Adrenal gland (tissue), 12 donors: Measurements from ENCODE around the gene GRIN2B. TPM values are rescaled to one million over a fixed set of nuclear protein-coding genes. Genes with fewer than 3 reads are reported as not detected.

Experiments
- DNase-seq, 7 donors: peaks; one replicate each; pipeline ENCODE4 v3.0.0-alpha.2; 2019 to 2020
- H3K27ac ChIP-seq, 5 donors: fragments of 200-600 bp; sonication (generic) in 4 of 5; 1 replicate in 3 of 5; 2 replicates in 2 of 5; pipeline versions ENCODE4 v1.5.1 to v1.8.0; 2016 to 2020; ENCODE audit warnings: mild to moderate bottlenecking in 1 of 5
- H3K27me3 ChIP-seq: fragments of 200-600 bp; 2 replicates; pipeline ENCODE4 v1.8.0; 2021
- H3K36me3 ChIP-seq, 2 donors: fragments of 200-600 bp; replicated peaks in 1 of 2; 1 replicate in 1 of 2; 2 replicates in 1 of 2; pipeline versions ENCODE4 v1.5.1 to v1.8.0; 2018 to 2022
- H3K4me1 ChIP-seq, 2 donors: fragments of 200-600 bp; replicated peaks in 1 of 2; 1 replicate in 1 of 2; 2 replicates in 1 of 2; pipeline versions ENCODE4 v1.5.1 to v1.8.0; 2018 to 2021
- H3K4me3 ChIP-seq, 4 donors: fragments of 200-600 bp; sonication (generic) in 3 of 4; one replicate each; pipeline ENCODE4 v1.5.1; 2016 to 2018
- H3K9me3 ChIP-seq, 3 donors: fragments of 200-600 bp; sonication (generic) in 1 of 3; replicated peaks in 1 of 3; 1 replicate in 2 of 3; 2 replicates in 1 of 3; pipeline versions ENCODE4 v1.5.1 to v1.8.0; 2016 to 2021
- POLR2A ChIP-seq, 2 donors: fragments of 450-650 bp; IDR thresholded peaks; one replicate each; pipeline ENCODE4 v1.6.1; 2017; ENCODE audit warnings: antibody characterized with exemption in 2 of 2, mild to moderate bottlenecking in 2 of 2, moderate library complexity in 1 of 2
- WGBS, 4 donors: extraction: QIAGEN DNeasy Blood & Tissue Kit in 2 of 4; methylation state at CpG; one replicate each; pipeline versions ENCODE4 v1.1.5 to v1.1.7; 2013 to 2017; 5-methylcytosine and 5-hydroxymethylcytosine counted together
- intact Hi-C, 2 donors: fragments of 100-400 bp; cut with DNase I; formaldehyde crosslinking; loops; one replicate each; pipeline versions ENCODE4 v1.14.1 to v1.15.0; 2022 to 2023
- polyA plus RNA-seq, 3 donors: library from polyadenylated mRNA; stranded (reverse); fragments of 200-250 nt in 2 of 3; fragments of 350-450 nt in 1 of 3; fragmentation: Illumina TruSeq in 1 of 3; extraction: RNeasy Lipid Tissue Mini Kit (QIAGEN cat#74804) in 1 of 3; gene quantifications; one replicate each; pipeline ENCODE4 v1.2.3, GENCODE V29; 2013 to 2014
- total RNA-seq, 9 donors: library from RNA; depleted of rRNA in 4 of 9; stranded (reverse); fragments of >200 nt in 4 of 9; fragments of 120-200 nt in 1 of 9; fragmentation: NEBNext Ultra II Directional in 1 of 9; extraction: Animal tissue kit (Norgen Biotek cat#: 25700) in 1 of 9; gene quantifications; one replicate each; pipeline versions ENCODE4 v1.1.0 to v1.2.4, GENCODE V29; 2013 to 2023
- TF ChIP-seq, protein P1 (sequence below), 6 experiments: fragments of 450-650 bp in 4 of 6; fragments of 200-600 bp in 2 of 6; sonication (generic) in 1 of 6; IDR thresholded peaks; 1 replicate in 5 of 6; 2 replicates in 1 of 6; pipeline versions ENCODE4 v1.5.1 to v1.8.0; 2016 to 2021; ENCODE audit warnings: antibody characterized with exemption in 6 of 6, mild to moderate bottlenecking in 2 of 6, moderate library complexity in 1 of 6
- donor health status: healthy with polysubstance abuse.
- donor health status: Bipolar disorder and iron deficiency.
- donor health status: DM: yes; HTN: yes; CAD: no.
- donor health status: DM: no; HTN: no; CAD: no.
- donor health status: DM: no; HTN: no; CAD: no.
- donor health status: DM: yes; HTN: yes; CAD: no.

The GRIN2B gene
- total and polyA plus RNA-seq, 12 donors: under 0.01 to 0.18 (median 0.07) TPM; not detected in 3

DNA sequence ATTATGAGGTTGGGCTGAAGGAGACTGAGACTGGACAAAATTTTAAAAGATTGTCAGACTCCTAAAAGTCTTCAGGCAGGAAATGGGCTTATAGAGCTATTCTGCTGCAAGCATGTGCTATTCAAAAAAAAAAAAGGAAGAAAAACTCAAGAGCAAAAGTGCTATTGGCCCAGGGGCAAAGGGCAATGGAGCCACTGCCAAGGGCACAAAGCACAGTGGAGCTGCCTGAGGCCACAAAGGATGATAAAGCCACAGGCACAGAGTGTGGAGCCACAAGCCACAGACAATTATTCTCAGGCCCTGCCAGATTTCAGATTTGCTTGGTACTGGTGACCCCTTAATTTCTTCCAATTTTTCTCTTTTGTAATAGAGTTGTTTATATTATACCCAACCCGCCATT is 29.6 kb upstream of the GRIN2B start:
- no peak for TF ChIP-seq POLR2A (IDR thresholded peaks at IDR 0.05)
- TF ChIP-seq, protein P1, sequence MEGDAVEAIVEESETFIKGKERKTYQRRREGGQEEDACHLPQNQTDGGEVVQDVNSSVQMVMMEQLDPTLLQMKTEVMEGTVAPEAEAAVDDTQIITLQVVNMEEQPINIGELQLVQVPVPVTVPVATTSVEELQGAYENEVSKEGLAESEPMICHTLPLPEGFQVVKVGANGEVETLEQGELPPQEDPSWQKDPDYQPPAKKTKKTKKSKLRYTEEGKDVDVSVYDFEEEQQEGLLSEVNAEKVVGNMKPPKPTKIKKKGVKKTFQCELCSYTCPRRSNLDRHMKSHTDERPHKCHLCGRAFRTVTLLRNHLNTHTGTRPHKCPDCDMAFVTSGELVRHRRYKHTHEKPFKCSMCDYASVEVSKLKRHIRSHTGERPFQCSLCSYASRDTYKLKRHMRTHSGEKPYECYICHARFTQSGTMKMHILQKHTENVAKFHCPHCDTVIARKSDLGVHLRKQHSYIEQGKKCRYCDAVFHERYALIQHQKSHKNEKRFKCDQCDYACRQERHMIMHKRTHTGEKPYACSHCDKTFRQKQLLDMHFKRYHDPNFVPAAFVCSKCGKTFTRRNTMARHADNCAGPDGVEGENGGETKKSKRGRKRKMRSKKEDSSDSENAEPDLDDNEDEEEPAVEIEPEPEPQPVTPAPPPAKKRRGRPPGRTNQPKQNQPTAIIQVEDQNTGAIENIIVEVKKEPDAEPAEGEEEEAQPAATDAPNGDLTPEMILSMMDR (IDR thresholded peaks at IDR 0.05): no peak
- intact Hi-C loops: no loop called here
- no peaks in the 10 kb centered on the region for H3K9me3 ChIP-seq
- no peaks in the 10 kb centered on the region for H3K4me1 ChIP-seq
- H3K4me3 ChIP-seq: no peak overlapping the region
- no peak for DNase-seq
- H3K27ac ChIP-seq: no peak overlapping the region
- no peaks in the 10 kb centered on the region for H3K27me3 ChIP-seq
- no peaks in the 10 kb centered on the region for H3K36me3 ChIP-seq
- 64 to 79% (median 69%) methylated on average over 1 of the region's 1 CpG for WGBS, 4 donors

DNA sequence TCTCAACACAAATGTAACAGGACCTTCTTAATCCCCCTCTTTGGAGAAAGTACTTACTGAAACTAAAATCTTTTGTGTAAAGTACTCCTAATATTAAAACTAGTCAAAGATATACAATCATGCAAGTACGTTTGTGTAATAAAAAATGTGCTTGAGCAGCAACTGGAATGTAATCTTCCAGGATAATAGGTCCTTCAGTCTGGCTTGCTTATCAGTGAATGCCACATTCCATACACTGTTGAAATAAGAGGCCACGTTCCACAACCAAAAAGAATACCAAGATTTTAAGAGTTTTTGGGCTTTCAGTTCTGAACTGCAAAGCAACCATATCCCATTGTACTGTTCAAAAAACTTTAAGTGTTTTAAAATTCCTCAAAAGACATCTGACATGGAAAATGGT is 26.2 kb upstream of the GRIN2B start:
- Histone ChIP-seq H3K27me3 (no peaks in the 10 kb centered on the region), H3K9me3 (no peaks in the 10 kb centered on the region), H3K36me3 (no peaks in the 10 kb centered on the region), H3K27ac (no peak overlapping the region), H3K4me3 (no peak overlapping the region), H3K4me1 (no peaks in the 10 kb centered on the region)
- DNase-seq: no peak
- WGBS, 4 donors: 15 to 25% (median 22%) methylated on average over 2 of the region's 2 CpGs
- intact Hi-C loops: no loop called here
- no peak for TF ChIP-seq POLR2A (IDR thresholded peaks at IDR 0.05)
- TF ChIP-seq, protein P1 (IDR thresholded peaks at IDR 0.05): no peak

DNA sequence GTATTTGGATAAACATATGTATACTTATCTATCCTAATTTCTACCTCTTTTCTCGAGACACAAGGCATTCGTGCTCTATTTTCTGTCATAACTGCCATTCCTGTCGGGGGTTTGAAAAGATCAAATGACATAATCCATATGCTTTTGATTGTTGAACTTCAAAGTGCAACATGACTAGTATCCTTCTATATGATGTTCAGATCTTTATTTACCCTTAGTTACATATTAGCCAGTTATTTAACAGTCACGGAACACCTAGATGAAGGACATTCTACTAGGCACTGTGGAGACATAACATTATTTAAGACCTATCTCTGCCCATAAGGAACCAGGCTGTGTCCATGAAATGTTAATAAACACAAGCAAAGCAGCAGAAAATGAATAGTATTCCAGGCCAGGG is 11.2 kb upstream of the GRIN2B start:
- WGBS, 4 donors: 77 to 86% (median 81%) methylated on average over 4 of the region's 4 CpGs

DNA sequence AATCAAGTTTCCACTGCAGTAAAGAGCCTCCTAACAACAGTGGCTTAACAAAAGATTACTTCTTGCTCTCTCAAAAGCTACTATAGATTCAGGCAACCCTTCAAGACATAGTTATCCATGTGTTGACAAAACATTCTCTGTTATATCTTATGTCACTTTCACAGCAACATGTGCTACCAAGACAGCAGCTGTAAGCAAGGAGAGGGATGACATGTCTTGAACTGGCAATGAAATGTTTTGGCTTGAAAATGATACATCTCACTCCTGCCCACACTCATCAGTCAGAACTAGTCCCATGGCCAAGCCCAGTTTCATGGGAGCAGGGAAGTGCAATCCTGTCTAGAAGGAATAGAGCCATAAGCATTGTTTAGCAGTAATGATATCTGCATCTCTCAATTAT is 10.7 kb upstream of the GRIN2B start:
- H3K27me3 ChIP-seq: no peaks in the 10 kb centered on the region
- TF ChIP-seq, protein P1 (IDR thresholded peaks at IDR 0.05): no peak
- no peak for TF ChIP-seq POLR2A (IDR thresholded peaks at IDR 0.05)

More for the DNA sequence above, 11.2 kb upstream of the GRIN2B start:
- no peaks in the 10 kb centered on the region for H3K4me1 ChIP-seq
- no peaks in the 10 kb centered on the region for H3K9me3 ChIP-seq
- intact Hi-C loops: no loop called here
- no peak overlapping the region for H3K27ac ChIP-seq
- no peak overlapping the region for H3K4me3 ChIP-seq
- no peaks in the 10 kb centered on the region for H3K27me3 ChIP-seq
- TF ChIP-seq, protein P1 (IDR thresholded peaks at IDR 0.05): no peak
- TF ChIP-seq POLR2A (IDR thresholded peaks at IDR 0.05): no peak
- DNase-seq: no peak
- no peaks in the 10 kb centered on the region for H3K36me3 ChIP-seq

More for the DNA sequence above, 10.7 kb upstream of the GRIN2B start:
- Histone ChIP-seq H3K4me3 (no peak overlapping the region), H3K4me1 (no peaks in the 10 kb centered on the region), H3K9me3 (no peaks in the 10 kb centered on the region), H3K27ac (no peak overlapping the region), H3K36me3 (no peaks in the 10 kb centered on the region)
- DNase-seq: no peak
- intact Hi-C loops: no loop called here
